HepG2 (cell line): ENCODE measurements around the gene CACNA1D. TPM values are rescaled to one million over a fixed set of nuclear protein-coding genes. Genes with fewer than 3 reads are reported as not detected.

Source experiments
- ATAC-seq: fragments of 200-7000 bp; cut with Tn5 transposase; 3 replicates; pipeline ENCODE4 v1.9.1; 2020; ENCODE audit warnings: mild to moderate bottlenecking, moderate library complexity
- BruUV-seq: library from RNA; stranded (reverse); fragments of 400-500 nt; replicated peaks from 2 replicates; lab custom pipeline; 2021; lab: Mats Ljungman, UMichigan
- CTCF ChIA-PET: fragments of 300-600 bp; formaldehyde crosslinking; extraction: SDS; loops from one replicate; lab custom pipeline; 2021; ENCODE audit warnings: low total read pairs, inconsistent platforms, low intra/inter-chr PET ratio; lab: Yijun Ruan, JAX
- POLR2A ChIA-PET: fragments of 350-600 bp; sonication (Branson Sonifier 250); formaldehyde crosslinking; loops from one replicate; lab custom pipeline; 2020; ENCODE audit warnings: antibody characterized with exemption, inconsistent platforms; lab: Yijun Ruan, JAX
- DNase-seq: peaks from one replicate; pipeline ENCODE4 v3.0.0-alpha.2; 2015; ENCODE audit warnings: low spot score
- FAIRE-seq: peaks from 3 replicates; lab custom pipeline; 2011; peaks lifted over from hg19 to GRCh38; lab: Jason Lieb, UNC
- H2AFZ ChIP-seq: one replicate; pipeline ENCODE4 v1.6.1; 2011; ENCODE audit warnings: low read length, inconsistent platforms
- H3K27ac ChIP-seq: fragments of 300-600 bp; 3 replicates; pipeline ENCODE4 v1.8.0; 2011; ENCODE audit warnings: mixed run types, mild to moderate bottlenecking, mixed read lengths, low read length, inconsistent platforms; ENCODE audit not compliant: insufficient read depth; ENCODE audit errors: extremely low read length
- H3K27me3 ChIP-seq, 2 experiments: fragments of 200-600 bp in 1 of 2; 2 replicates in 1 of 2; 3 replicates in 1 of 2; pipeline versions ENCODE4 v1.6.0 to v1.8.0; 2011; ENCODE audit warnings: low read length in 2 of 2, mild to moderate bottlenecking in 2 of 2, moderate library complexity in 2 of 2, inconsistent platforms in 1 of 2; ENCODE audit not compliant: insufficient read depth in 2 of 2, control insufficient read depth in 1 of 2
- H3K36me3 ChIP-seq, 2 experiments: fragments of 200-600 bp in 1 of 2; replicated peaks in 1 of 2; 2 replicates in 1 of 2; 3 replicates in 1 of 2; pipeline versions ENCODE4 v1.5.1 to v1.8.0; 2011; ENCODE audit warnings: low read length in 2 of 2, inconsistent platforms in 1 of 2; ENCODE audit not compliant: insufficient read depth in 2 of 2, control insufficient read depth in 1 of 2
- H3K4me1 ChIP-seq: 2 replicates; pipeline ENCODE4 v1.5.1; 2012; ENCODE audit warnings: low read length, inconsistent platforms; ENCODE audit not compliant: insufficient read depth
- H3K4me2 ChIP-seq: 2 replicates; pipeline ENCODE4 v1.6.0; 2011; ENCODE audit warnings: low read depth, low read length, inconsistent platforms
- H3K4me3 ChIP-seq, 3 experiments: fragments of 200-600 bp in 1 of 3; sonication (generic), shearing (Covaris generic) in 1 of 3; replicated peaks in 1 of 3; 2 replicates each; pipeline ENCODE4 v1.5.1; 2011 to 2016; ENCODE audit warnings: low read length in 3 of 3, inconsistent platforms in 2 of 3, low read depth in 2 of 3, mild to moderate bottlenecking in 2 of 3, control low read depth in 1 of 3, mixed read lengths in 1 of 3; ENCODE audit not compliant: insufficient read depth in 1 of 3
- H3K79me2 ChIP-seq: one replicate; pipeline ENCODE4 v1.6.1; 2011; ENCODE audit warnings: low read length, inconsistent platforms; ENCODE audit not compliant: insufficient read depth
- H3K9ac ChIP-seq: 2 replicates; pipeline ENCODE4 v1.6.0; 2011; ENCODE audit warnings: mild to moderate bottlenecking, low read depth, low read length, inconsistent platforms; ENCODE audit not compliant: insufficient read depth
- H3K9me3 ChIP-seq: 2 replicates; pipeline ENCODE4 v1.5.1; 2012; ENCODE audit warnings: mild to moderate bottlenecking, low read length
- H4K20me1 ChIP-seq: 2 replicates; pipeline ENCODE4 v1.6.0; 2011; ENCODE audit warnings: inconsistent platforms, mild to moderate bottlenecking, low read length, moderate library complexity; ENCODE audit not compliant: insufficient read depth
- ATF6 ChIP-seq: sonication (generic); formaldehyde crosslinking; conservative IDR thresholded peaks from 2 replicates; pipeline ENCODE4 v1.4.0; 2020; ENCODE audit warnings: missing genetic modification reagents
- HMG20A ChIP-seq: IDR thresholded peaks from 2 replicates; pipeline ENCODE4 v1.6.1; 2016; ENCODE audit warnings: borderline replicate concordance
- HNF1A ChIP-seq, 2 experiments: sonication (generic) in 1 of 2; formaldehyde crosslinking in 1 of 2; IDR thresholded peaks; 2 replicates each; pipeline versions ENCODE4 v1.4.0 to v1.6.1; 2016 to 2020; ENCODE audit warnings: borderline replicate concordance in 1 of 2, low read depth in 1 of 2, mild to moderate bottlenecking in 1 of 2, missing genetic modification reagents in 1 of 2
- MNT ChIP-seq: fragments of 450-650 bp; IDR thresholded peaks from 2 replicates; pipeline ENCODE4 v1.6.1; 2016
- NRL ChIP-seq: sonication (generic); formaldehyde crosslinking; IDR thresholded peaks from 2 replicates; pipeline ENCODE4 v1.5.0; 2020; ENCODE audit warnings: missing genetic modification reagents, mild to moderate bottlenecking, moderate library complexity, borderline replicate concordance
- ZBTB33 ChIP-seq: sonication (generic); formaldehyde crosslinking; IDR thresholded peaks from 2 replicates; pipeline ENCODE4 v1.4.0; 2020; ENCODE audit warnings: missing genetic modification reagents
- WGBS: methylation state at CpG from one replicate; pipeline ENCODE4 v1.1.6; 2017; ENCODE audit warnings: low lambda C conversion rate; 5-methylcytosine and 5-hydroxymethylcytosine counted together
- in situ Hi-C: cut with HindIII; loops from 2 replicates; pipeline ENCODE4 v1.10.0; 2017; ENCODE audit warnings: low pct_unique_long_range_greater_than_20kb; ENCODE audit not compliant: extremely low pct_ligation_motif_present
- intact Hi-C: fragments of 100-400 bp; cut with micrococcal nuclease; formaldehyde crosslinking; loops from one replicate; pipeline ENCODE4 v1.10.0; 2022; ENCODE audit not compliant: unreplicated experiment
- polyA plus RNA-seq, 8 experiments: library from polyadenylated mRNA; depleted of rRNA in 3 of 8; stranded (reverse) in 7 of 8; unstranded in 1 of 8; fragments of >200 nt; fragmentation: Illumina TruSeq in 4 of 8; extraction: Trizol in 4 of 8; gene quantifications; 2 replicates each; pipeline versions ENCODE4 v1.2.1 to v1.2.3, GENCODE V29; 2011 to 2016; ENCODE audit warnings: low read depth in 4 of 8, missing spikeins in 1 of 8, mixed read lengths in 1 of 8; ENCODE audit not compliant: insufficient read depth in 1 of 8
- total RNA-seq, 5 experiments: library from RNA; depleted of rRNA; stranded (reverse); fragments of >200 nt; fragmentation: Illumina TruSeq; extraction: Trizol; gene quantifications; 2 replicates each; pipeline ENCODE4 v1.2.3, GENCODE V29; 2016; ENCODE audit warnings: low read depth in 1 of 5
- TF ChIP-seq, protein P1 (sequence below): sonication (generic); formaldehyde crosslinking; IDR thresholded peaks from 2 replicates; pipeline ENCODE4 v1.4.0; 2020; ENCODE audit warnings: mild to moderate bottlenecking, missing genetic modification reagents

CACNA1D gene
- total and polyA plus RNA-seq, 2 of the 13 experiments (the other 11 are each of a cell fraction or from before 2014, with no cell fraction given), result 0.26 to 0.38 TPM

GRCh38 chr3:53490459-53490968, 3.9 kb upstream of the CACNA1D start:
- in situ Hi-C loops, result loop anchor here (10.0 kb wide), 1 partner anchor 116 kb away; no protein-coding TSS in a partner anchor
- Histone ChIP-seq H4K20me1 (no peaks in the 10 kb centered on the region), H3K27ac (no peak overlapping the region), H3K79me2 (no peaks in the 10 kb centered on the region), H2AFZ (no peak overlapping the region), H3K9me3 (no peaks in the 10 kb centered on the region), H3K4me3 (no peak overlapping the region), H3K36me3 (no peaks in the 10 kb centered on the region), H3K27me3 (peaks cover 3 to 15% of the 10 kb centered on the region in 2 experiments; a peak in 3 of 5 replicates), H3K4me1 (peaks cover 63% of the 10 kb centered on the region), H3K4me2 (no peak overlapping the region), H3K9ac (no peak overlapping the region)
- WGBS, result 68% methylated on average over 4 of the region's 4 CpGs
- no TSS peak for BruUV-seq
- DNase-seq (no peak), ATAC-seq (no peak), FAIRE-seq (no peak)
- intact Hi-C loops, result no loop called here
- POLR2A ChIA-PET, result no interaction called here
- CTCF ChIA-PET, result no interaction called here
- TF ChIP-seq, protein P1, sequence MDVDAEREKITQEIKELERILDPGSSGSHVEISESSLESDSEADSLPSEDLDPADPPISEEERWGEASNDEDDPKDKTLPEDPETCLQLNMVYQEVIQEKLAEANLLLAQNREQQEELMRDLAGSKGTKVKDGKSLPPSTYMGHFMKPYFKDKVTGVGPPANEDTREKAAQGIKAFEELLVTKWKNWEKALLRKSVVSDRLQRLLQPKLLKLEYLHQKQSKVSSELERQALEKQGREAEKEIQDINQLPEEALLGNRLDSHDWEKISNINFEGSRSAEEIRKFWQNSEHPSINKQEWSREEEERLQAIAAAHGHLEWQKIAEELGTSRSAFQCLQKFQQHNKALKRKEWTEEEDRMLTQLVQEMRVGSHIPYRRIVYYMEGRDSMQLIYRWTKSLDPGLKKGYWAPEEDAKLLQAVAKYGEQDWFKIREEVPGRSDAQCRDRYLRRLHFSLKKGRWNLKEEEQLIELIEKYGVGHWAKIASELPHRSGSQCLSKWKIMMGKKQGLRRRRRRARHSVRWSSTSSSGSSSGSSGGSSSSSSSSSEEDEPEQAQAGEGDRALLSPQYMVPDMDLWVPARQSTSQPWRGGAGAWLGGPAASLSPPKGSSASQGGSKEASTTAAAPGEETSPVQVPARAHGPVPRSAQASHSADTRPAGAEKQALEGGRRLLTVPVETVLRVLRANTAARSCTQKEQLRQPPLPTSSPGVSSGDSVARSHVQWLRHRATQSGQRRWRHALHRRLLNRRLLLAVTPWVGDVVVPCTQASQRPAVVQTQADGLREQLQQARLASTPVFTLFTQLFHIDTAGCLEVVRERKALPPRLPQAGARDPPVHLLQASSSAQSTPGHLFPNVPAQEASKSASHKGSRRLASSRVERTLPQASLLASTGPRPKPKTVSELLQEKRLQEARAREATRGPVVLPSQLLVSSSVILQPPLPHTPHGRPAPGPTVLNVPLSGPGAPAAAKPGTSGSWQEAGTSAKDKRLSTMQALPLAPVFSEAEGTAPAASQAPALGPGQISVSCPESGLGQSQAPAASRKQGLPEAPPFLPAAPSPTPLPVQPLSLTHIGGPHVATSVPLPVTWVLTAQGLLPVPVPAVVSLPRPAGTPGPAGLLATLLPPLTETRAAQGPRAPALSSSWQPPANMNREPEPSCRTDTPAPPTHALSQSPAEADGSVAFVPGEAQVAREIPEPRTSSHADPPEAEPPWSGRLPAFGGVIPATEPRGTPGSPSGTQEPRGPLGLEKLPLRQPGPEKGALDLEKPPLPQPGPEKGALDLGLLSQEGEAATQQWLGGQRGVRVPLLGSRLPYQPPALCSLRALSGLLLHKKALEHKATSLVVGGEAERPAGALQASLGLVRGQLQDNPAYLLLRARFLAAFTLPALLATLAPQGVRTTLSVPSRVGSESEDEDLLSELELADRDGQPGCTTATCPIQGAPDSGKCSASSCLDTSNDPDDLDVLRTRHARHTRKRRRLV, result no peak
- TF ChIP-seq ZBTB33, result no peak
- no peak for TF ChIP-seq MNT
- no peak for TF ChIP-seq ATF6 (CRISPR knock-in tag)
- TF ChIP-seq NRL, result no peak
- TF ChIP-seq HMG20A (CRISPR knock-in tag), result no peak
- TF ChIP-seq HNF1A (IDR thresholded peaks at IDR 0.05; ENCODE audit: low read depth), result no peak
- TF ChIP-seq HNF1A (CRISPR knock-in tag; IDR thresholded peaks at IDR 0.05; ENCODE audit: borderline replicate concordance), result no peak
